GM19240 (cell line): ENCODE data around the gene CGA.

ENCODE experiments used
- DNase-seq: peaks from one replicate; pipeline ENCODE4 v3.0.0; 2011; ENCODE audit warnings: low spot score; ENCODE audit not compliant: insufficient read length

The CGA gene

GRCh38 chr6:87089135-87089534 lies 5.8 kb downstream of the CGA start:
- no peak for DNase-seq

GRCh38 chr6:87088076-87088475 lies 6.8 kb downstream of the CGA start:
- DNase-seq: no peak

- no peak for DNase-seq
Observed at GRCh38 chr6:87082160-87082721, 12.7 kb downstream of the CGA start.

- DNase-seq: peak; percentile 34
Observed at GRCh38 chr6:87078983-87079616, 15.8 kb downstream of the CGA start.

- DNase-seq: no peak
Observed at GRCh38 chr6:87075168-87075567, 19.7 kb downstream of the CGA start.

GRCh38 chr6:87074101-87074621 lies 20.7 kb downstream of the CGA start:
- no peak for DNase-seq

- DNase-seq: no peak
Observed at GRCh38 chr6:87071683-87072082, 23.2 kb downstream of the CGA start.

- DNase-seq: no peak
Observed at GRCh38 chr6:87070741-87071140, 24.2 kb downstream of the CGA start.

GRCh38 chr6:87068795-87069194 lies 26.1 kb downstream of the CGA start:
- DNase-seq: no peak

GRCh38 chr6:87066449-87067333 lies 28.2 kb downstream of the CGA start:
- peak; percentile 43 for DNase-seq

- no peak for DNase-seq
Observed at GRCh38 chr6:87065117-87065516, 29.8 kb downstream of the CGA start.

GRCh38 chr6:87059943-87060342 lies 35.0 kb downstream of the CGA start:
- DNase-seq: no peak

GRCh38 chr6:87054143-87054833 lies 40.6 kb downstream of the CGA start:
- no peak for DNase-seq

- no peak for DNase-seq
Observed at GRCh38 chr6:87053312-87053711, 41.6 kb downstream of the CGA start.

- no peak for DNase-seq
Observed at GRCh38 chr6:87049779-87050178, 45.1 kb downstream of the CGA start.

GRCh38 chr6:87045521-87046075 lies 49.3 kb downstream of the CGA start:
- DNase-seq: no peak

- DNase-seq: no peak
Observed at GRCh38 chr6:87040729-87041128, 54.2 kb downstream of the CGA start.
